ENCODE measurements around the gene GADD45B.

The GADD45B gene

GRCh38 chr19:2449019-2449418 is 26.9 kb upstream of the GADD45B start:
- no peak for TF ChIP-seq CTCF (IDR thresholded peaks at IDR 0.05)
- Histone ChIP-seq H3K27ac (no peak overlapping the region), H3K36me3 (peaks cover 20% of the 10 kb centered on the region), H3K4me3 (ENCODE audit: low read depth in 1 of 2, low read length in 1 of 2) (no peak overlapping the region), H3K27me3 (no peaks in the 10 kb centered on the region), H3K9me3 (no peaks in the 10 kb centered on the region), H3K4me1 (ENCODE audit: control insufficient read depth in 1 of 2, insufficient read depth in 1 of 2, low read depth in 1 of 2, low read length in 1 of 2) (peaks cover 4 to 8% of the 10 kb centered on the region in 2 experiments)

GRCh38 chr19:2451138-2451537 is 24.8 kb upstream of the GADD45B start:
- Histone ChIP-seq H3K27me3 (no peaks in the 10 kb centered on the region), H3K9me3 (no peaks in the 10 kb centered on the region), H3K4me1 (ENCODE audit: control insufficient read depth in 1 of 2, insufficient read depth in 1 of 2, low read depth in 1 of 2, low read length in 1 of 2) (peaks cover 14 to 20% of the 10 kb centered on the region in 2 experiments), H3K27ac (no peak overlapping the region), H3K36me3 (peaks cover 16% of the 10 kb centered on the region), H3K4me3 (ENCODE audit: low read depth in 1 of 2, low read length in 1 of 2) (no peak overlapping the region)
- TF ChIP-seq CTCF (IDR thresholded peaks at IDR 0.05), result no peak

- H3K4me1 ChIP-seq (ENCODE audit: control insufficient read depth in 1 of 2, insufficient read depth in 1 of 2, low read depth in 1 of 2, low read length in 1 of 2), result peaks cover 13 to 17% of the 10 kb centered on the region in 2 experiments
Measured at GRCh38 chr19:2451741-2452140, 24.2 kb upstream of the GADD45B start.

GRCh38 chr19:2453431-2454025 is 22.4 kb upstream of the GADD45B start:
- no peak for TF ChIP-seq CTCF (IDR thresholded peaks at IDR 0.05)
- Histone ChIP-seq H3K4me3 (ENCODE audit: low read depth in 1 of 2, low read length in 1 of 2) (no peak overlapping the region), H3K4me1 (ENCODE audit: control insufficient read depth in 1 of 2, insufficient read depth in 1 of 2, low read depth in 1 of 2, low read length in 1 of 2) (peaks cover 18 to 20% of the 10 kb centered on the region in 2 experiments), H3K36me3 (peaks cover 16% of the 10 kb centered on the region), H3K27ac (no peak overlapping the region), H3K27me3 (no peaks in the 10 kb centered on the region), H3K9me3 (no peaks in the 10 kb centered on the region)

More at GRCh38 chr19:2451741-2452140, 24.2 kb upstream of the GADD45B start:
- no peak overlapping the region for H3K4me3 ChIP-seq (ENCODE audit: low read depth in 1 of 2, low read length in 1 of 2)
- H3K27ac ChIP-seq, result no peak overlapping the region
- no peaks in the 10 kb centered on the region for H3K27me3 ChIP-seq
- H3K36me3 ChIP-seq, result peaks cover 16% of the 10 kb centered on the region
- no peaks in the 10 kb centered on the region for H3K9me3 ChIP-seq
- no peak for TF ChIP-seq CTCF (IDR thresholded peaks at IDR 0.05)

- no peak for TF ChIP-seq CTCF (IDR thresholded peaks at IDR 0.05)
- peaks cover 16% of the 10 kb centered on the region for H3K36me3 ChIP-seq
- H3K27ac ChIP-seq, result no peak overlapping the region
Measured at GRCh38 chr19:2454199-2454961, 21.5 kb upstream of the GADD45B start.

More at GRCh38 chr19:2454199-2454961, 21.5 kb upstream of the GADD45B start:
- Histone ChIP-seq H3K9me3 (no peaks in the 10 kb centered on the region), H3K4me3 (ENCODE audit: low read depth in 1 of 2, low read length in 1 of 2) (no peak overlapping the region), H3K4me1 (ENCODE audit: control insufficient read depth in 1 of 2, insufficient read depth in 1 of 2, low read depth in 1 of 2, low read length in 1 of 2) (peaks cover 19 to 21% of the 10 kb centered on the region in 2 experiments), H3K27me3 (no peaks in the 10 kb centered on the region)

All from neutrophil (primary cell).